Thoracic aorta (tissue), 2 donors: ENCODE results near the gene MRPL48. TPM values are rescaled to one million over a fixed set of nuclear protein-coding genes. Genes with fewer than 3 reads are reported as not detected.

ENCODE experiments used
- ATAC-seq: fragments of 150-250 bp; one replicate; pipeline ENCODE4 v1.8.0; 2017; ENCODE audit warnings: low read depth; ENCODE audit not compliant: insufficient number of reproducible peaks, low FRiP score
- DNase-seq: peaks from one replicate; pipeline ENCODE4 v3.0.0-alpha.2; 2020; ENCODE audit warnings: low spot score
- H3K27ac ChIP-seq, 2 donors: fragments of 200-600 bp; sonication (generic); 1 replicate in 1 of 2; 2 replicates in 1 of 2; pipeline ENCODE4 v1.5.1; 2016; ENCODE audit warnings: mild to moderate bottlenecking in 2 of 2, moderate library complexity in 2 of 2
- H3K27me3 ChIP-seq: fragments of 200-600 bp; sonication (generic); replicated peaks from 2 replicates; pipeline ENCODE4 v1.6.0; 2016; ENCODE audit warnings: mild to moderate bottlenecking; ENCODE audit not compliant: insufficient read depth
- H3K36me3 ChIP-seq: fragments of 200-600 bp; sonication (generic); one replicate; pipeline ENCODE4 v1.5.1; 2016
- H3K4me1 ChIP-seq, 2 donors: fragments of 200-600 bp; sonication (generic); 1 replicate in 1 of 2; 2 replicates in 1 of 2; pipeline versions ENCODE4 v1.5.1 to v1.6.0; 2016; ENCODE audit warnings: low read depth in 2 of 2, mild to moderate bottlenecking in 1 of 2; ENCODE audit not compliant: control insufficient read depth in 1 of 2
- H3K4me3 ChIP-seq: fragments of 200-600 bp; sonication (generic); 2 replicates; pipeline ENCODE4 v1.5.1; 2016; ENCODE audit warnings: mild to moderate bottlenecking
- H3K9me3 ChIP-seq: fragments of 200-600 bp; sonication (generic); 2 replicates; pipeline ENCODE4 v1.5.1; 2016
- CTCF ChIP-seq: fragments of 200-600 bp; sonication (generic); IDR thresholded peaks from one replicate; pipeline ENCODE4 v1.5.1; 2019; ENCODE audit warnings: antibody characterized with exemption
- total RNA-seq, 2 donors: library from RNA; depleted of rRNA; stranded (reverse); fragments of >200 nt; gene quantifications; one replicate each; pipeline versions ENCODE4 v1.1.0 to v1.2.3, GENCODE V29; 2016

The MRPL48 gene
- total RNA-seq, 2 donors from 2014 or later, result 3.8 to 18.6 TPM

DNA sequence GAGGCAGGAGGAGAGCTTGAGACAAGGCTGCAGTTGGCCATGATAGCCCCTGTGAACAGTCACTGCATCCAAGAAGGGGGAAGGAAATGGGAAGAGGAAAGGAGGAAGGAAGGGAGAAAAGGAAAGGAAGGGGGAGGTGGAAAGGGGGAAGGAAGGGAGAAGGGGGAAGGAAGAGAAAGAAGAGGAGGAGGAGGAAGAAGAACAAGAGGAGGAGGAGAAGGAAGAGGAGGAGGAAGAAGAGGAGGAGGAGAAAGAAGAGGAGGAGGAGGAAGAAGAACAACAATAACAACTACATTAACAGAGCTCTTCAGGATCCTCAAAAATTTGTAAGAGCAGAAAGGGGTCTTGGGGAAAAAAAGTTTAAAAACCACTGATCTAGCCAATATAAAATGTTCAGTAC lies 32.0 kb upstream of the MRPL48 start:
- Histone ChIP-seq H3K27me3 (no peaks in the 10 kb centered on the region), H3K27ac (no peak overlapping the region), H3K36me3 (no peaks in the 10 kb centered on the region), H3K4me3 (no peak overlapping the region), H3K4me1 (peaks cover 17 to 48% of the 10 kb centered on the region in 2 donors), H3K9me3 (no peaks in the 10 kb centered on the region)
- ATAC-seq, result no peak
- no peak for DNase-seq
- no peak for TF ChIP-seq CTCF

- peaks cover 17 to 40% of the 10 kb centered on the region in 2 donors for H3K4me1 ChIP-seq
- no peaks in the 10 kb centered on the region for H3K27me3 ChIP-seq
- H3K36me3 ChIP-seq, result no peaks in the 10 kb centered on the region
- no peak overlapping the region for H3K4me3 ChIP-seq
- H3K9me3 ChIP-seq, result no peaks in the 10 kb centered on the region
- H3K27ac ChIP-seq, result no peak overlapping the region
- ATAC-seq (no peak), DNase-seq (no peak)
- no peak for TF ChIP-seq CTCF
Measured at GRCh38 chr11:73757598-73757997, 30.1 kb upstream of the MRPL48 start.

DNA sequence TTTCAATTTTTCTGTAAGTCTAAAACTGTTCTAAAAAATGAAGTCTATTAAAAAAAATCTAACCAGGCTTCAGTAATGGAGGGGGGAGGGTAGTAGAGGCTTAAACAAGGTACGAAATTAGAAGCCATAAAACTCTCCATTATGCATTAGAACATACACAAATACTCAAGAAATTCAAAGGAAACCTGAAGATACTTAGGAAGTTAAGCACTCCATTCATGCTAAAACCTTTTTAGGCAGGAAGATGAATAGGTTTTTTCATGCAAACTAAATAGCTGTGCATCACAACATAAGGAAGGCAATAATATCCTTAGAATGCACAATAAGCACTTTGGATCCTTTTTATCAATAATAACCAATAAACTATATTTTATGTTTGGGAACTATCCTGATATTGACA lies 29.2 kb upstream of the MRPL48 start:
- no peak for DNase-seq
- no peaks in the 10 kb centered on the region for H3K9me3 ChIP-seq
- ATAC-seq, result no peak
- peak overlapping the region; percentile 90 for H3K4me3 ChIP-seq
- TF ChIP-seq CTCF, result no peak
- no peaks in the 10 kb centered on the region for H3K36me3 ChIP-seq
- H3K27me3 ChIP-seq, result no peaks in the 10 kb centered on the region
- H3K4me1 ChIP-seq, result peaks cover 17 to 34% of the 10 kb centered on the region in 2 donors
- H3K27ac ChIP-seq, result no peak overlapping the region

GRCh38 chr11:73759610-73760134 lies 28.0 kb upstream of the MRPL48 start:
- no peak for ATAC-seq

GRCh38 chr11:73760135-73760678 lies 27.5 kb upstream of the MRPL48 start:
- Histone ChIP-seq H3K27ac (peak overlapping the region; percentile 94 to 99), H3K36me3 (no peaks in the 10 kb centered on the region), H3K4me3 (peak overlapping the region; percentile 90), H3K9me3 (no peaks in the 10 kb centered on the region), H3K4me1 (peaks cover 17 to 34% of the 10 kb centered on the region in 2 donors), H3K27me3 (no peaks in the 10 kb centered on the region)
- no peak for TF ChIP-seq CTCF
- ATAC-seq, result peak; percentile 31
- peak; percentile 6 for DNase-seq

More at GRCh38 chr11:73759610-73760134, 28.0 kb upstream of the MRPL48 start:
- TF ChIP-seq CTCF, result peak; percentile 44
- no peaks in the 10 kb centered on the region for H3K27me3 ChIP-seq
- H3K4me3 ChIP-seq, result peak overlapping the region; percentile 90
- no peaks in the 10 kb centered on the region for H3K9me3 ChIP-seq
- H3K27ac ChIP-seq, result peak overlapping the region; percentile 94 to 99
- no peak for DNase-seq
- peaks cover 17 to 34% of the 10 kb centered on the region in 2 donors for H3K4me1 ChIP-seq
- H3K36me3 ChIP-seq, result no peaks in the 10 kb centered on the region
